IMR-90 (cell line): Measurements from ENCODE around the gene ZNF430. TPM values are rescaled to one million over a fixed set of nuclear protein-coding genes. Genes with fewer than 3 reads are reported as not detected.
"Not testable (repeated sequence)": the region's sequence is repeated elsewhere in the genome, so short reads cannot be mapped to it uniquely, and the experiment has no call there.

Experiments used
- ATAC-seq: fragments of 200-7000 bp; cut with Tn5 transposase; 2 replicates; pipeline ENCODE4 v1.9.1; 2020; ENCODE audit warnings: low read depth, mild to moderate bottlenecking, moderate library complexity
- BruUV-seq: library from RNA; stranded (reverse); fragments of 400-500 nt; replicated peaks from 2 replicates; lab custom pipeline; 2021; lab: Mats Ljungman, UMichigan
- CTCF ChIA-PET: fragments of 300-600 bp; formaldehyde crosslinking; extraction: SDS; loops from one replicate; lab custom pipeline; 2021; ENCODE audit warnings: antibody characterized with exemption; lab: Yijun Ruan, JAX
- POLR2A ChIA-PET: fragments of 300-600 bp; sonication (Branson Sonifier 250); formaldehyde crosslinking; loops from one replicate; lab custom pipeline; 2022; ENCODE audit warnings: antibody characterized with exemption; ENCODE audit not compliant: unreplicated experiment; lab: Charles Lee
- DNase-seq: peaks from one replicate; pipeline ENCODE4 v3.0.0; 2013
- H2AFZ ChIP-seq: replicated peaks from 2 replicates; pipeline ENCODE3; 2013; ENCODE audit warnings: low read length, mild to moderate bottlenecking; ENCODE audit not compliant: poor library complexity
- H2AK5ac ChIP-seq: 2 replicates; pipeline ENCODE4 v1.6.1; 2013; ENCODE audit warnings: low read depth, low read length, inconsistent platforms
- H2AK9ac ChIP-seq: replicated peaks from 2 replicates; pipeline ENCODE3; 2013; ENCODE audit warnings: mild to moderate bottlenecking, low read depth, low read length, moderate library complexity; ENCODE audit not compliant: poor library complexity
- H2BK120ac ChIP-seq: 2 replicates; pipeline ENCODE4 v1.6.1; 2013; ENCODE audit warnings: low read depth, low read length, inconsistent platforms
- H2BK15ac ChIP-seq: 3 replicates; pipeline ENCODE4 v1.6.1; 2013; ENCODE audit warnings: low read depth, low read length, inconsistent platforms
- H2BK20ac ChIP-seq: 2 replicates; pipeline ENCODE4 v1.6.1; 2013; ENCODE audit warnings: low read depth, mild to moderate bottlenecking, inconsistent platforms, low read length, moderate library complexity
- H2BK5ac ChIP-seq: 2 replicates; pipeline ENCODE4 v1.6.1; 2013; ENCODE audit warnings: mild to moderate bottlenecking, low read depth, low read length, inconsistent platforms; ENCODE audit not compliant: poor library complexity, severe bottlenecking
- H3K14ac ChIP-seq: replicated peaks from 2 replicates; pipeline ENCODE4 v1.6.1; 2013; ENCODE audit warnings: low read depth, low read length, inconsistent platforms
- H3K18ac ChIP-seq: 2 replicates; pipeline ENCODE4 v1.6.1; 2013; ENCODE audit warnings: low read depth, low read length, control low read depth
- H3K23ac ChIP-seq: 2 replicates; pipeline ENCODE4 v1.6.1; 2013; ENCODE audit warnings: low read depth, low read length, inconsistent platforms
- H3K27ac ChIP-seq: 2 replicates; pipeline ENCODE4 v1.5.1; 2013; ENCODE audit warnings: mild to moderate bottlenecking, control low read depth, low read length; ENCODE audit not compliant: insufficient read depth
- H3K27me3 ChIP-seq: 2 replicates; pipeline ENCODE4 v1.6.1; 2013; ENCODE audit warnings: low read length; ENCODE audit not compliant: control insufficient read depth, insufficient read depth
- H3K36me3 ChIP-seq: 2 replicates; pipeline ENCODE4 v1.6.1; 2013; ENCODE audit warnings: low read length, mixed read lengths; ENCODE audit not compliant: control insufficient read depth, insufficient read depth
- H3K4ac ChIP-seq: 2 replicates; pipeline ENCODE4 v1.6.1; 2013; ENCODE audit warnings: low read depth, low read length, inconsistent platforms
- H3K4me1 ChIP-seq: 2 replicates; pipeline ENCODE4 v1.6.1; 2013; ENCODE audit warnings: low read length, mixed read lengths; ENCODE audit not compliant: control insufficient read depth, insufficient read depth
- H3K4me2 ChIP-seq: 2 replicates; pipeline ENCODE4 v1.6.1; 2013; ENCODE audit warnings: low read depth, mild to moderate bottlenecking, control low read depth, low read length, moderate library complexity
- H3K4me3 ChIP-seq: 2 replicates; pipeline ENCODE4 v1.5.1; 2013; ENCODE audit warnings: low read depth, mild to moderate bottlenecking, control low read depth, low read length, moderate library complexity; ENCODE audit not compliant: insufficient read depth
- H3K56ac ChIP-seq: 2 replicates; pipeline ENCODE4 v1.6.1; 2013; ENCODE audit warnings: low read length, inconsistent platforms; ENCODE audit not compliant: insufficient read depth; ENCODE audit errors: extremely low read depth
- H3K79me1 ChIP-seq, 2 experiments: 2 replicates each; pipeline ENCODE4 v1.6.1; 2013; ENCODE audit warnings: low read length in 2 of 2, inconsistent platforms in 1 of 2, low read depth in 1 of 2
- H3K9ac ChIP-seq: 2 replicates; pipeline ENCODE4 v1.6.1; 2013; ENCODE audit warnings: low read depth, low read length, control low read depth
- H3K9me1 ChIP-seq: 2 replicates; pipeline ENCODE4 v1.6.1; 2013; ENCODE audit warnings: low read length, inconsistent platforms; ENCODE audit not compliant: insufficient read depth
- H3K9me3 ChIP-seq: 2 replicates; pipeline ENCODE4 v1.6.1; 2013; ENCODE audit warnings: low read length; ENCODE audit not compliant: control insufficient read depth, insufficient read depth
- H4K20me1 ChIP-seq: 2 replicates; pipeline ENCODE4 v1.6.1; 2013; ENCODE audit warnings: low read length, inconsistent platforms; ENCODE audit not compliant: insufficient read depth
- H4K5ac ChIP-seq: 2 replicates; pipeline ENCODE4 v1.6.1; 2013; ENCODE audit warnings: mild to moderate bottlenecking, low read depth, low read length, control low read depth
- H4K8ac ChIP-seq, 2 experiments: 2 replicates each; pipeline ENCODE4 v1.6.1; 2013; ENCODE audit warnings: low read depth in 2 of 2, low read length in 2 of 2, control low read depth in 1 of 2, inconsistent platforms in 1 of 2
- H4K91ac ChIP-seq: 2 replicates; pipeline ENCODE4 v1.6.1; 2013; ENCODE audit warnings: low read depth, low read length, inconsistent platforms; ENCODE audit not compliant: insufficient read depth
- WGBS, 2 experiments: methylation state at CpG; one replicate each; pipeline versions ENCODE4 v1.1.5 to v1.1.7; 2013; ENCODE audit warnings: missing lambda C conversion rate in 2 of 2; ENCODE audit not compliant: insufficient read length in 1 of 2; ENCODE audit errors: extremely low coverage in 2 of 2; 5-methylcytosine and 5-hydroxymethylcytosine counted together
- dilution Hi-C: fragments of 300-500 bp; cut with HindIII; formaldehyde crosslinking; loops from one replicate; pipeline ENCODE4 v1.14.3; 2018; ENCODE audit warnings: low sequenced_read_pairs; ENCODE audit not compliant: unreplicated experiment
- in situ Hi-C: fragments of 300-500 bp; cut with MboI; formaldehyde crosslinking; loops from 3 replicates; pipeline ENCODE4 v1.14.3; 2019; ENCODE audit warnings: low sequenced_read_pairs, inconsistent platforms, mixed read lengths
- intact Hi-C: fragments of 100-400 bp; cut with micrococcal nuclease; formaldehyde crosslinking; loops from 2 replicates; pipeline ENCODE4 v1.10.0; 2022
- polyA plus RNA-seq, 3 experiments: library from polyadenylated mRNA; depleted of rRNA; stranded (reverse); fragments of >200 nt; gene quantifications; 2 replicates each; pipeline ENCODE4 v1.2.3, GENCODE V29; 2012; ENCODE audit warnings: low replicate concordance in 1 of 3
- total RNA-seq: library from RNA; depleted of rRNA; stranded (reverse); fragments of >200 nt; gene quantifications from 2 replicates; pipeline ENCODE4 v1.2.3, GENCODE V29; 2012

The ZNF430 gene
- total and polyA plus RNA-seq, 2 of the 4 experiments (the other 2 are of a cell fraction): 5.4 to 8.4 TPM

DNA sequence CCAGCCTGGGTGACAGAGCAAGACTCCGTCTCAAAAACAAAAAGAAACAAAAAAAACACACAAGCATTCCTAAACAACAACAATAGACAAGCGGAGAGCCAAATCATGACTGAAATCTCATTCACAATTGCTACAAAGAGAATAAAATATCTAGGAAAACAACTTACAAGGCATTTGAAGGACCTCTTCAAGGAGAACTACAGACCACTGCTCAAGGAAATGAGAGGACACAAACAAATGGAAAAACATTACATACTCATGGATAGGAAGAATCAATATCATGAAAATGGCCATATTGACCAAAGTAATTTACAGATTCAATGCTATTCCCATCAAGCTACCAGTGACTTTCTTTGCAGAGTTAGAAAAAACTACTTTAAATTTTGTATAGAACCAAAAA is 27.7 kb upstream of the ZNF430 start:
- POLR2A ChIA-PET, H4K5ac ChIP-seq, dilution Hi-C loops, H2BK120ac ChIP-seq, H3K36me3 ChIP-seq, H3K79me1 ChIP-seq, H2BK15ac ChIP-seq, H3K9me1 ChIP-seq, ATAC-seq, CTCF ChIA-PET, H3K4ac ChIP-seq, H3K27ac ChIP-seq, H2BK20ac ChIP-seq, H3K56ac ChIP-seq, H2BK5ac ChIP-seq, H3K23ac ChIP-seq, H3K4me2 ChIP-seq, H2AK9ac ChIP-seq, BruUV-seq, H3K9ac ChIP-seq, H3K4me3 ChIP-seq, H3K14ac ChIP-seq, H4K91ac ChIP-seq, H3K9me3 ChIP-seq, H3K18ac ChIP-seq, H3K4me1 ChIP-seq, H3K27me3 ChIP-seq, in situ Hi-C loops, H2AFZ ChIP-seq, H4K8ac ChIP-seq, DNase-seq, H4K20me1 ChIP-seq, intact Hi-C loops, H2AK5ac ChIP-seq: not testable (repeated sequence)
- no CpG with 5 or more reads among the region's 2 CpGs for WGBS, 2 experiments
